Measurements from ENCODE around the gene MACROD2. TPM values are rescaled to one million over a fixed set of nuclear protein-coding genes. Genes with fewer than 3 reads are reported as not detected.
A peak's percentile ranks its signal among the peaks of the same experiment; 100 is the strongest.

The MACROD2 gene
- polyA plus RNA-seq, 1 donor (not counting 4 experiments of a cell fraction or from before 2014, with no cell fraction given): 0.71 TPM

DNA sequence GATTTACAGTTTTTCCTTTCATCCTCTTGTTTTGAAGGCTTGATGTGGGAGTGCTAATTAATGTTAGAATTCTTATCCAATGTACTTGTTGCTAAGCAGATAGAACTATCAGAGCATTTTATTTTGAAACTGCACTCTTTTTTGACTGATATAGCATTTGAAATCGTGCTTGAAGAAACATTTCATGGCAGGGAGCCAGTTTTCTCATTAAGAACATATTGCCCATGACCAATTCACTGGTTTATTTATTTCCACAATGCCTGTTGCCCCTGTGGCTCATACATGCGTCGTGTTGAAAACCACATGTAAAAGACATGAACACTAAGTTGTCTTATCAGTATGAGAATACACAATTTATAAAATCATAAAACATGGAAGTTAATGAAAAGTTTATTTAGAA lies 821.8 kb downstream of the MACROD2 start:
- Histone ChIP-seq H3K4me3 (ENCODE audit: control insufficient read depth in 2 of 3, extremely low read depth in 1 of 3, insufficient read depth in 2 of 3, low read depth in 1 of 3, low read length in 3 of 3) (no peak overlapping the region), H3K4me1 (ENCODE audit: control insufficient read depth, extremely low read depth, insufficient read depth, low read length) (no peaks in the 10 kb centered on the region), H2AFZ (ENCODE audit: control insufficient read depth, low read length) (no peak overlapping the region), H3K36me3 (ENCODE audit: control insufficient read depth in 2 of 2, extremely low read depth in 1 of 2, insufficient read depth in 2 of 2, low read length in 2 of 2) (no peaks in the 10 kb centered on the region), H3K27ac (ENCODE audit: control insufficient read depth, insufficient read depth, low read length) (no peak overlapping the region), H3K4me2 (ENCODE audit: control insufficient read depth, extremely low read depth, insufficient read depth, low read depth, low read length) (no peak overlapping the region), H3K9me1 (ENCODE audit: control insufficient read depth, extremely low read depth, insufficient read depth, low read length) (no peaks in the 10 kb centered on the region), H3K79me2 (ENCODE audit: control insufficient read depth, insufficient read depth, low read length) (no peaks in the 10 kb centered on the region), H4K20me1 (ENCODE audit: control insufficient read depth, extremely low read depth, insufficient read depth, low read length) (no peaks in the 10 kb centered on the region), H3K27me3 (ENCODE audit: control insufficient read depth, extremely low read depth, insufficient read depth, low read length) (no peaks in the 10 kb centered on the region), H3K9me3 (ENCODE audit: control insufficient read depth, low read depth, low read length) (no peaks in the 10 kb centered on the region), H3K9ac (ENCODE audit: control insufficient read depth, extremely low read depth, insufficient read depth, low read length) (no peak overlapping the region)
- FAIRE-seq: no peak
- DNase-seq (ENCODE audit: low read depth, low spot score): no peak
- dilution Hi-C loops (cut with MboI; ENCODE audit: extremely low pct_ligation_motif_present, low sequenced_read_pairs): no loop called here
- TF ChIP-seq, protein P1, sequence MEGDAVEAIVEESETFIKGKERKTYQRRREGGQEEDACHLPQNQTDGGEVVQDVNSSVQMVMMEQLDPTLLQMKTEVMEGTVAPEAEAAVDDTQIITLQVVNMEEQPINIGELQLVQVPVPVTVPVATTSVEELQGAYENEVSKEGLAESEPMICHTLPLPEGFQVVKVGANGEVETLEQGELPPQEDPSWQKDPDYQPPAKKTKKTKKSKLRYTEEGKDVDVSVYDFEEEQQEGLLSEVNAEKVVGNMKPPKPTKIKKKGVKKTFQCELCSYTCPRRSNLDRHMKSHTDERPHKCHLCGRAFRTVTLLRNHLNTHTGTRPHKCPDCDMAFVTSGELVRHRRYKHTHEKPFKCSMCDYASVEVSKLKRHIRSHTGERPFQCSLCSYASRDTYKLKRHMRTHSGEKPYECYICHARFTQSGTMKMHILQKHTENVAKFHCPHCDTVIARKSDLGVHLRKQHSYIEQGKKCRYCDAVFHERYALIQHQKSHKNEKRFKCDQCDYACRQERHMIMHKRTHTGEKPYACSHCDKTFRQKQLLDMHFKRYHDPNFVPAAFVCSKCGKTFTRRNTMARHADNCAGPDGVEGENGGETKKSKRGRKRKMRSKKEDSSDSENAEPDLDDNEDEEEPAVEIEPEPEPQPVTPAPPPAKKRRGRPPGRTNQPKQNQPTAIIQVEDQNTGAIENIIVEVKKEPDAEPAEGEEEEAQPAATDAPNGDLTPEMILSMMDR (optimal IDR thresholded peaks at IDR 0.05 in 1 of 3, IDR thresholded peaks at IDR 0.05 in 1 of 3, conservative IDR thresholded peaks at IDR 0.05 in 1 of 3; ENCODE audit: extremely low read depth in 1 of 3, insufficient read depth in 2 of 3, low read length in 3 of 3): no peak
- no peak for TF ChIP-seq EZH2 (IDR thresholded peaks at IDR 0.05; ENCODE audit: low read length)

GRCh38 chr20:14820771-14821170 lies 825.5 kb downstream of the MACROD2 start:
- Histone ChIP-seq H3K27ac (ENCODE audit: control insufficient read depth, insufficient read depth, low read length) (no peak overlapping the region), H4K20me1 (ENCODE audit: control insufficient read depth, extremely low read depth, insufficient read depth, low read length) (no peaks in the 10 kb centered on the region), H3K9ac (ENCODE audit: control insufficient read depth, extremely low read depth, insufficient read depth, low read length) (no peak overlapping the region), H3K9me1 (ENCODE audit: control insufficient read depth, extremely low read depth, insufficient read depth, low read length) (no peaks in the 10 kb centered on the region), H3K4me3 (ENCODE audit: control insufficient read depth in 2 of 3, extremely low read depth in 1 of 3, insufficient read depth in 2 of 3, low read depth in 1 of 3, low read length in 3 of 3) (no peak overlapping the region), H3K9me3 (ENCODE audit: control insufficient read depth, low read depth, low read length) (no peaks in the 10 kb centered on the region), H3K79me2 (ENCODE audit: control insufficient read depth, insufficient read depth, low read length) (no peaks in the 10 kb centered on the region), H2AFZ (ENCODE audit: control insufficient read depth, low read length) (no peak overlapping the region), H3K36me3 (ENCODE audit: control insufficient read depth in 2 of 2, extremely low read depth in 1 of 2, insufficient read depth in 2 of 2, low read length in 2 of 2) (no peaks in the 10 kb centered on the region), H3K4me1 (ENCODE audit: control insufficient read depth, extremely low read depth, insufficient read depth, low read length) (no peaks in the 10 kb centered on the region), H3K27me3 (ENCODE audit: control insufficient read depth, extremely low read depth, insufficient read depth, low read length) (no peaks in the 10 kb centered on the region), H3K4me2 (ENCODE audit: control insufficient read depth, extremely low read depth, insufficient read depth, low read depth, low read length) (no peak overlapping the region)
- dilution Hi-C loops (cut with MboI; ENCODE audit: extremely low pct_ligation_motif_present, low sequenced_read_pairs): no loop called here
- FAIRE-seq (peak; percentile 32), DNase-seq (ENCODE audit: low read depth, low spot score) (no peak)
- TF ChIP-seq, protein P1 (optimal IDR thresholded peaks at IDR 0.05 in 1 of 3, IDR thresholded peaks at IDR 0.05 in 1 of 3, conservative IDR thresholded peaks at IDR 0.05 in 1 of 3; ENCODE audit: extremely low read depth in 1 of 3, insufficient read depth in 2 of 3, low read length in 3 of 3): no peak
- TF ChIP-seq EZH2 (IDR thresholded peaks at IDR 0.05; ENCODE audit: low read length): no peak
